Spinal cord (tissue), 10 donors: ENCODE data around the gene CIITA. TPM values are rescaled to one million over a fixed set of nuclear protein-coding genes. Genes with fewer than 3 reads are reported as not detected.
"Not testable (repeated sequence)": the region's sequence is repeated elsewhere in the genome, so short reads cannot be mapped to it uniquely, and the experiment has no call there.

Source experiments
- DNase-seq, 6 donors: peaks; one replicate each; pipeline versions ENCODE4 v3.0.0 to v3.0.0-alpha.2; 2013 to 2015; ENCODE audit warnings: low spot score in 6 of 6, low read depth in 4 of 6
- H3K27ac ChIP-seq: one replicate; pipeline ENCODE4 v1.5.1; 2013; ENCODE audit warnings: low read depth, low read length, control low read depth
- H3K27me3 ChIP-seq: one replicate; pipeline ENCODE4 v1.6.1; 2013; ENCODE audit warnings: low read length; ENCODE audit not compliant: control insufficient read depth, insufficient read depth
- H3K36me3 ChIP-seq: one replicate; pipeline ENCODE4 v1.6.1; 2013; ENCODE audit warnings: low read length; ENCODE audit not compliant: control insufficient read depth, insufficient read depth
- H3K4me1 ChIP-seq: one replicate; pipeline ENCODE4 v1.6.1; 2013; ENCODE audit warnings: low read length; ENCODE audit not compliant: control insufficient read depth, insufficient read depth
- H3K4me3 ChIP-seq: one replicate; pipeline ENCODE4 v1.5.1; 2013; ENCODE audit warnings: low read depth, low read length, control low read depth
- H3K9me3 ChIP-seq: one replicate; pipeline ENCODE4 v1.6.1; 2013; ENCODE audit warnings: low read length; ENCODE audit not compliant: control insufficient read depth, insufficient read depth
- WGBS: methylation state at CpG from one replicate; pipeline ENCODE4 v1.1.5; 2013; ENCODE audit warnings: missing lambda C conversion rate; ENCODE audit not compliant: insufficient coverage; 5-methylcytosine and 5-hydroxymethylcytosine counted together
- polyA plus RNA-seq, 2 donors: library from polyadenylated mRNA; unstranded; fragments of 120-200 nt; gene quantifications; one replicate each; pipeline ENCODE4 v1.2.1, GENCODE V29; 2013; ENCODE audit not compliant: insufficient read length in 2 of 2
- total RNA-seq, 2 donors: library from RNA; depleted of rRNA in 1 of 2; stranded (reverse); fragments of 120-200 nt in 1 of 2; fragments of >200 nt in 1 of 2; gene quantifications; one replicate each; pipeline versions ENCODE4 v1.2.3 to v1.2.4, GENCODE V29; 2013 to 2014
- donor health status: healthy.

Gene CIITA
- total and polyA plus RNA-seq, 4 donors, result 1.2 to 4.2 (median 1.7) TPM

GRCh38 chr16:10964039-10964890 lies 87.3 kb downstream of the CIITA start:
- Histone ChIP-seq H3K36me3 (peaks cover 31% of the 10 kb centered on the region), H3K4me3 (no peak overlapping the region), H3K27ac (no peak overlapping the region), H3K4me1 (peaks cover 8% of the 10 kb centered on the region), H3K9me3 (no peaks in the 10 kb centered on the region), H3K27me3 (no peaks in the 10 kb centered on the region)
- WGBS, result 18% methylated on average over 15 of the region's 20 CpGs
- DNase-seq, result peak; percentile 65 to 94 (median 78)

- no peak overlapping the region for H3K4me3 ChIP-seq
- peaks cover 8% of the 10 kb centered on the region for H3K4me1 ChIP-seq
- 83% methylated on average over 7 of the region's 8 CpGs for WGBS
- DNase-seq, result no peak
- H3K27ac ChIP-seq, result no peak overlapping the region
- no peaks in the 10 kb centered on the region for H3K9me3 ChIP-seq
- H3K36me3 ChIP-seq, result peaks cover 30% of the 10 kb centered on the region
- no peaks in the 10 kb centered on the region for H3K27me3 ChIP-seq
Observed at GRCh38 chr16:10964891-10965326, 87.9 kb downstream of the CIITA start.

GRCh38 chr16:10965440-10966061 lies 88.5 kb downstream of the CIITA start:
- WGBS, result 80% methylated on average over 1 of the region's 6 CpGs
- Histone ChIP-seq H3K4me1 (peaks cover 8% of the 10 kb centered on the region), H3K4me3 (no peak overlapping the region), H3K27ac (no peak overlapping the region), H3K27me3 (no peaks in the 10 kb centered on the region), H3K9me3 (no peaks in the 10 kb centered on the region), H3K36me3 (peaks cover 35% of the 10 kb centered on the region)
- DNase-seq, result no peak

- no peaks in the 10 kb centered on the region for H3K9me3 ChIP-seq
- no peaks in the 10 kb centered on the region for H3K27me3 ChIP-seq
- peaks cover 8% of the 10 kb centered on the region for H3K4me1 ChIP-seq
- WGBS, result 91% methylated on average over 5 of the region's 5 CpGs
- H3K36me3 ChIP-seq, result peaks cover 40% of the 10 kb centered on the region
- no peak overlapping the region for H3K27ac ChIP-seq
- no peak overlapping the region for H3K4me3 ChIP-seq
- DNase-seq, result no peak
Observed at GRCh38 chr16:10966129-10966528, 89.1 kb downstream of the CIITA start.

GRCh38 chr16:10966559-10966958 lies 89.6 kb downstream of the CIITA start:
- WGBS, result no CpG with 5 or more reads among the region's 4 CpGs

GRCh38 chr16:10967986-10968385 lies 91.0 kb downstream of the CIITA start:
- Histone ChIP-seq H3K36me3 (peaks cover 41% of the 10 kb centered on the region), H3K27ac (no peak overlapping the region), H3K27me3 (no peaks in the 10 kb centered on the region), H3K9me3 (no peaks in the 10 kb centered on the region), H3K4me1 (peaks cover 17% of the 10 kb centered on the region), H3K4me3 (no peak overlapping the region)
- DNase-seq, result no peak
- 87% methylated on average over 5 of the region's 5 CpGs for WGBS

More at GRCh38 chr16:10966559-10966958, 89.6 kb downstream of the CIITA start:
- not testable (repeated sequence) for H3K4me3 ChIP-seq, H3K9me3 ChIP-seq, H3K4me1 ChIP-seq, H3K27me3 ChIP-seq, DNase-seq, H3K27ac ChIP-seq
- peaks cover 41% of the 10 kb centered on the region for H3K36me3 ChIP-seq

- Histone ChIP-seq H3K36me3 (peaks cover 41% of the 10 kb centered on the region), H3K27me3 (no peaks in the 10 kb centered on the region), H3K27ac (no peak overlapping the region), H3K4me3 (no peak overlapping the region), H3K9me3 (no peaks in the 10 kb centered on the region), H3K4me1 (peaks cover 17% of the 10 kb centered on the region)
- DNase-seq, result no peak
- WGBS, result 80% methylated on average over 3 of the region's 3 CpGs
Observed at GRCh38 chr16:10968498-10968897, 91.5 kb downstream of the CIITA start.

- Histone ChIP-seq H3K9me3 (no peaks in the 10 kb centered on the region), H3K36me3 (peaks cover 41% of the 10 kb centered on the region), H3K27me3 (no peaks in the 10 kb centered on the region), H3K4me3 (no peak overlapping the region), H3K4me1 (peaks cover 9% of the 10 kb centered on the region), H3K27ac (no peak overlapping the region)
- WGBS, result no CpG with 5 or more reads among the region's 1 CpG
- DNase-seq, result no peak
Observed at GRCh38 chr16:10969615-10970014, 92.6 kb downstream of the CIITA start.

GRCh38 chr16:10970065-10970464 lies 93.1 kb downstream of the CIITA start:
- Histone ChIP-seq H3K4me3 (no peak overlapping the region), H3K27me3 (no peaks in the 10 kb centered on the region), H3K36me3 (peaks cover 43% of the 10 kb centered on the region), H3K9me3 (no peaks in the 10 kb centered on the region), H3K4me1 (peaks cover 9% of the 10 kb centered on the region), H3K27ac (no peak overlapping the region)
- no peak for DNase-seq
- 92% methylated on average over 2 of the region's 2 CpGs for WGBS
